Measurements from ENCODE around the gene MXD1.

Gene MXD1

GRCh38 chr2:69955029-69955428, 40.1 kb downstream of the MXD1 start:
- no peak for DNase-seq

- DNase-seq, result no peak
Observed at GRCh38 chr2:69956475-69956979, 41.6 kb downstream of the MXD1 start.

GRCh38 chr2:69957965-69958364, 43.1 kb downstream of the MXD1 start:
- no peak for DNase-seq

- DNase-seq, result no peak
Observed at GRCh38 chr2:69958480-69958879, 43.6 kb downstream of the MXD1 start.

- no peak for DNase-seq
Observed at GRCh38 chr2:69959425-69959824, 44.5 kb downstream of the MXD1 start.

GRCh38 chr2:69960821-69961220, 45.9 kb downstream of the MXD1 start:
- no peak for DNase-seq

GRCh38 chr2:69961496-69961895, 46.6 kb downstream of the MXD1 start, which contains the start of gene ASPRV1:
TSS of gene ASPRV1 (minus strand) at chr2:69961631. CDS start at chr2:69961436, 195 bp downstream.
- DNase-seq, result no peak

GRCh38 chr2:69962986-69963730, 48.2 kb downstream of the MXD1 start:
- DNase-seq, result no peak

- no peak for DNase-seq
Observed at GRCh38 chr2:69964353-69964841, 49.5 kb downstream of the MXD1 start.

- DNase-seq, result no peak
Observed at GRCh38 chr2:69965756-69966445, 51.0 kb downstream of the MXD1 start.

- DNase-seq, result no peak
Observed at GRCh38 chr2:69966496-69966895, 51.6 kb downstream of the MXD1 start.

- DNase-seq, result no peak
Observed at GRCh38 chr2:69968609-69969008, 53.7 kb downstream of the MXD1 start.

GRCh38 chr2:69969126-69969983, 54.4 kb downstream of the MXD1 start:
- no peak for DNase-seq

- DNase-seq, result no peak
Observed at GRCh38 chr2:69969991-69970390, 55.1 kb downstream of the MXD1 start.

GRCh38 chr2:69972822-69973221, 57.9 kb downstream of the MXD1 start:
- no peak for DNase-seq

- DNase-seq, result no peak
Observed at GRCh38 chr2:69973335-69973735, 58.4 kb downstream of the MXD1 start.

- DNase-seq, result no peak
Observed at GRCh38 chr2:69975136-69975852, 60.4 kb downstream of the MXD1 start.

GRCh38 chr2:69975853-69976462, 61.0 kb downstream of the MXD1 start:
- DNase-seq, result no peak

- no peak for DNase-seq
Observed at GRCh38 chr2:69977186-69977585, 62.3 kb downstream of the MXD1 start.

GRCh38 chr2:69977906-69978482, 63.1 kb downstream of the MXD1 start:
- no peak for DNase-seq
